Muscle layer of colon (tissue), 2 donors: ENCODE measurements around the gene VN1R5.

ENCODE experiments used
- H3K27ac ChIP-seq: one replicate; pipeline ENCODE4 v1.7.0; 2013; ENCODE audit warnings: low read depth, mild to moderate bottlenecking, low read length, moderate library complexity
- H3K27me3 ChIP-seq, 2 donors: one replicate each; pipeline ENCODE4 v1.7.0; 2013; ENCODE audit warnings: low read length in 2 of 2, mild to moderate bottlenecking in 2 of 2; ENCODE audit not compliant: insufficient read depth in 2 of 2, control insufficient read depth in 1 of 2
- H3K36me3 ChIP-seq: one replicate; pipeline ENCODE4 v1.7.0; 2013; ENCODE audit warnings: mild to moderate bottlenecking, low read length; ENCODE audit not compliant: insufficient read depth
- H3K4me1 ChIP-seq: one replicate; pipeline ENCODE4 v1.7.0; 2013; ENCODE audit warnings: mild to moderate bottlenecking, low read length; ENCODE audit not compliant: insufficient read depth
- H3K4me3 ChIP-seq, 2 donors: one replicate each; pipeline ENCODE4 v1.7.0; 2013; ENCODE audit warnings: low read length in 2 of 2, low read depth in 1 of 2, mild to moderate bottlenecking in 1 of 2, moderate library complexity in 1 of 2
- H3K9ac ChIP-seq: one replicate; pipeline ENCODE4 v1.7.0; 2013; ENCODE audit warnings: low read length
- H3K9me3 ChIP-seq: one replicate; pipeline ENCODE4 v1.7.0; 2013; ENCODE audit warnings: mild to moderate bottlenecking, low read length
- donor health status: abdominal sarcoma.
- donor health status: Adenocarcinoma of cecum.

VN1R5 gene

GRCh38 chr1:247294282-247294681, 38.4 kb downstream of the VN1R5 start:
- H3K4me3 ChIP-seq: no peak overlapping the region
- H3K9me3 ChIP-seq: no peaks in the 10 kb centered on the region
- no peaks in the 10 kb centered on the region for H3K27me3 ChIP-seq
- no peaks in the 10 kb centered on the region for H3K4me1 ChIP-seq
- H3K9ac ChIP-seq: no peak overlapping the region
- no peaks in the 10 kb centered on the region for H3K36me3 ChIP-seq
- no peak overlapping the region for H3K27ac ChIP-seq

- no peaks in the 10 kb centered on the region for H3K27me3 ChIP-seq
- no peak overlapping the region for H3K4me3 ChIP-seq
- no peak overlapping the region for H3K27ac ChIP-seq
- no peaks in the 10 kb centered on the region for H3K9me3 ChIP-seq
- peaks cover 8% of the 10 kb centered on the region for H3K36me3 ChIP-seq
- H3K4me1 ChIP-seq: no peaks in the 10 kb centered on the region
- no peak overlapping the region for H3K9ac ChIP-seq
Observed at GRCh38 chr1:247295274-247295684, 39.4 kb downstream of the VN1R5 start.

GRCh38 chr1:247295746-247296145, 39.9 kb downstream of the VN1R5 start:
- Histone ChIP-seq H3K27ac (no peak overlapping the region), H3K27me3 (no peaks in the 10 kb centered on the region), H3K9me3 (no peaks in the 10 kb centered on the region), H3K36me3 (peaks cover 11% of the 10 kb centered on the region), H3K4me1 (no peaks in the 10 kb centered on the region), H3K4me3 (no peak overlapping the region), H3K9ac (no peak overlapping the region)

DNA sequence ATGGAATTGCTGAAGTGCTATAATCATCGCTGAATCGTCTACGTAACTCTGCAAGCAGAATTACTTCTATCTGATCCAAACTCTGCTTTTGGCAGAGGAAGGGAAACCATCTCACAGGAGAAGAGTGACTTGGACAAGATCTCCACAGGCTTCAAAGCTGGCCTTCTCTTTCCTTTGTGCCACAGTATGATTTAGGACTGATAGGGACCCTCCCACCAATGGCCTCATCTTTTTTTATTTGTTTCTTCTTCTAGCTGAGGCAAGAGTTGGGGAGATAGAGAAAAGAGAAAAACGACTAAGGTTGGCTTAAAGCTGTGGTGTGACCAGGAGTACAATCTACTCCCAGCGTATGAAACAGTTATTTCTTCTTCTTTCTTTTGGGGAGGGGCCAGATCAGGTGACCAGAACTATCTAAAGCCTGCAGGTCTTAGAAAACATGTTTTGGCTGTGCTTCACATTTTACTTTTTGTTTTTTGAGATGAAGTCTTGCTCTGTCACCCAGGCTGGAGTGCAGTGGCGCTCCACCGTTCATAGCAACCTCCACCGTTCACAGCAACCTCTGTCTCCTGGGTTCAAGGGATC, 40.8 kb downstream of the VN1R5 start:
- Histone ChIP-seq H3K4me1 (no peaks in the 10 kb centered on the region), H3K4me3 (no peak overlapping the region), H3K36me3 (peaks cover 14% of the 10 kb centered on the region), H3K9me3 (no peaks in the 10 kb centered on the region), H3K27me3 (no peaks in the 10 kb centered on the region), H3K27ac (no peak overlapping the region), H3K9ac (no peak overlapping the region)

DNA sequence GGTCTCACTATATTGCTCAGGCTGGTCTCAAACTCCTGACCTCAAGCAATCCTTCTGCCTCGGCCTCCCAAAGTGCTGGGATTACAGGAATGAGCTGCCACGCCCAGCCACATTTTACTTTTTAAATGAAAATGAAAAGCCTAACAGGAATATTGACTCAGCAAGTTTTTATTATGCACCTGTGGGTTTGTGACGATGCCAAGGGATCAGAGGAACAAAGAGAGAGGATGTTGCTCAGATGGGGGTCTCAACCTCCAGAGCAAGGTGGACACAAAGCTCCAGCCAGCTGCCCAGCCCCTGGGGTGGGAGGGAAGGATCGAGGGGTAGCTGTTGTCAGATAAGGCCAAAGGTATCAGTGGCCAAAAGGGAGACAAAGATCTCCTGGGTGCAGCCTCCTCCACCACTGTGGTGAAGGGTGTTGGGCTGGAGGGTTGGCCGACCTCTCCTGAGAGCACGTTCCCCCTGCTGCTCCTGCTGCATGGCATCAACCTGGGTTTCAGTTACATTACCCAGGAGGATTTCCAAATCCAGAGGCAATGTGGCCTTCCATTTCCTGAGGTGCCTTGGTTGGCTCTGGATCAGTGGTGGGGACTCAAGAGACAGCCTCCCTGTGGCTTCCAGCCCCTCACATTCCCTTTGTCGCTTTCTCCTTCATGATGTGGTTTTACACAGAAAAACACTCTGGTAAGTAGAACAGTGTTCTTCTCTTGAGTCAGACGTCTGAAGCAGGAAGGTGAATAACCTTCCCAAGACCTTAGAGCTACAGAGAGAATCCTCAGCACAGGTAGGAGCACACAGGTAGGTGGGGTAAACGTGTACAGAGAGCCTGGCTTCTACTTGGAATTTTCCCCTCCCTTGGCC, 41.6 kb downstream of the VN1R5 start:
- Histone ChIP-seq H3K9me3 (no peaks in the 10 kb centered on the region), H3K4me1 (no peaks in the 10 kb centered on the region), H3K36me3 (peaks cover 22% of the 10 kb centered on the region), H3K9ac (no peak overlapping the region), H3K27ac (no peak overlapping the region), H3K4me3 (no peak overlapping the region), H3K27me3 (no peaks in the 10 kb centered on the region)

- Histone ChIP-seq H3K27ac (no peak overlapping the region), H3K9me3 (no peaks in the 10 kb centered on the region), H3K4me3 (no peak overlapping the region), H3K9ac (no peak overlapping the region), H3K4me1 (no peaks in the 10 kb centered on the region), H3K27me3 (no peaks in the 10 kb centered on the region), H3K36me3 (peaks cover 25% of the 10 kb centered on the region)
Observed at GRCh38 chr1:247298124-247298481, 42.2 kb downstream of the VN1R5 start.

GRCh38 chr1:247298701-247299100, 42.8 kb downstream of the VN1R5 start:
- Histone ChIP-seq H3K4me1 (no peaks in the 10 kb centered on the region), H3K27ac (no peak overlapping the region), H3K36me3 (peaks cover 27% of the 10 kb centered on the region)

DNA sequence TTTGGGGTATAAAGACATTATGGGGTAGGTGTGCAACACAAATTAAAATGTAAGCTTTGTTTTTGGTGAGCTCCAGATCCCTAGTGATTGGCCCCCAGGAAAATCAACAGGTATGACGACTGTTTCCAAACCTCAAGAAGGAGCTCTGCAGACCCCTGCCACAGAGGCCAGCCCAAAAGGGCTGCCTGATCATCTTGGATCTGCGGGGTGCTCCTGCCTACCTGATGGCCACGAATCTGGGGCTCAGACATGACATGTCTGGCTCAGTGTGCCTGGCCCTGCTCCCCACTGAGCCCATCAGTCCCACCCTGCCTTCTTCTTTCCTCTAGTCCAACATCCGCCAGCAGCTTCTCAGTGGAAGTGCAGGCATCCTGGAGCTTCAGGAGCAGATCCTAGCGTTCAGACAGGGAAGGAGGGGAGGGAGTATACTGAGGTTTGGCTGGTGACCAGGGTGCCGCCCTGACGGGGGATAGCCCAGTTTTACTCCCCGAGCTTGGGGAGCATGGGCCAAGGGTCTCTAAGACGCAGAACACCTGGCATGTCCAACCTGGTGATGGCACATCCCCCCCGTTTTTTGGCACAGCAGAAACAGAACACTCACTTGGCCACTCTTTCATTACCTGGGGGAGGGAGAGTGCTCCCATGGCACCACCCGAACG, 44.0 kb downstream of the VN1R5 start:
- Histone ChIP-seq H3K36me3 (peaks cover 33% of the 10 kb centered on the region), H3K27ac (no peak overlapping the region)

More at GRCh38 chr1:247298701-247299100, 42.8 kb downstream of the VN1R5 start:
- H3K27me3 ChIP-seq: no peaks in the 10 kb centered on the region
- no peaks in the 10 kb centered on the region for H3K9me3 ChIP-seq
- no peak overlapping the region for H3K4me3 ChIP-seq
- H3K9ac ChIP-seq: no peak overlapping the region

DNA sequence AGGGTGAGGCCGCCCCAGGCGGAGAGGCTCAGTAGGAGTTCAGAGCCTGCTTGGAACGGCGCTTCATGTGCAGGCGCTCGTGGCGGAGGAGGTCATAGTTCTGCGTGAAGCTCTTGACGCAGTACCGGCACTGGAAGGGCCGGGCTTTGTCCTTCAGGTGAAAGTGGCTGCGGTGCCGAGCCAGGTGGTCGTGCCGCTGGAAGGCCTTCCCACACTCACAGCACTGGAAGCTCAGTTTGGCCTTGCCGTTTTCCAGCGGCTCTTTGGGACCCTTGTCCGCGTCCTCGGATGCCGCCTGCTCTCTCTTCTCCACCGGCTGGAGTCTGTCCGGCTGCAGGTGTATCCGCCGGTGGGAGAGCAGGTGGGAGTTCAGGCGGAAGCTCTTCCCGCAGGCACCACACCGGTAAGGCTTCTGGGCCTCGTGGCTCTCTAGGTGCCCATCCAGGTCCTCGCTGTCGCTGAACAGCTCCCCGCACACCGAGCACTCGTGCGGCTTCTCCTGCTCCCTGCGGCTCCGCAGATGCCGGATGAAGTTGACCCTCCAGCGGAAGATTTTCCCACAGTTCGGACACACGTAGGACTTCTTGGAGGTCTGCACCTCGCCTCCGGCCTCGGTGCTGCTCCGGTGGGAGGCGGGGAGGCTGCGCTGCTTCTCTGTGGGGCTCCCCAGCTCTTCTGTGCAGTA, 44.8 kb downstream of the VN1R5 start:
- Histone ChIP-seq H3K4me3 (no peak overlapping the region), H3K9ac (no peak overlapping the region), H3K9me3 (no peaks in the 10 kb centered on the region), H3K36me3 (peaks cover 37% of the 10 kb centered on the region), H3K27ac (no peak overlapping the region), H3K27me3 (no peaks in the 10 kb centered on the region), H3K4me1 (no peaks in the 10 kb centered on the region)

More for the DNA sequence above, 44.0 kb downstream of the VN1R5 start:
- H3K27me3 ChIP-seq: no peaks in the 10 kb centered on the region
- no peak overlapping the region for H3K4me3 ChIP-seq
- H3K9ac ChIP-seq: no peak overlapping the region
- H3K4me1 ChIP-seq: no peaks in the 10 kb centered on the region
- H3K9me3 ChIP-seq: no peaks in the 10 kb centered on the region

GRCh38 chr1:247301176-247301540, 45.3 kb downstream of the VN1R5 start:
- Histone ChIP-seq H3K27me3 (no peaks in the 10 kb centered on the region), H3K4me1 (no peaks in the 10 kb centered on the region), H3K36me3 (peaks cover 37% of the 10 kb centered on the region), H3K9ac (no peak overlapping the region), H3K4me3 (no peak overlapping the region), H3K27ac (no peak overlapping the region), H3K9me3 (no peaks in the 10 kb centered on the region)

DNA sequence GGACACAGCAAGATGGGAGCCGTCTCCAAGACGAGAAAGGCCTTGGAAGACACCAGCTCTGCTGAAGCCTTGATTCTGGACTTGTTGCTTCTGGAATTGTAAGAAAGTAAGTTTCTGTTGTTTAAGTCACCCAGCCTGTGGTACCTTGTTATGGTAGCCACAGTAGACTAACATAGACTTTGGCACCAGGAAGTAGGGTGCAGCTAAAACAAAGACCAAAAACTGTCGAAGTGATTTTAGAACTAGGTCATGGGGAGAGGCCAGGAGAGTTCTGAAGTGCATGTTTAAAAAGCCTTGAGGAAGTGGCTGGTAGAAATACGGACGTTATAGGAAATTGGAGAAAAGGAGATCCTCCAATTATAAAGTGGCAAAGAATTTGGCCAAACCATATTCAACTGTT, 47.3 kb downstream of the VN1R5 start:
- H3K4me3 ChIP-seq: no peak overlapping the region
- H3K4me1 ChIP-seq: no peaks in the 10 kb centered on the region
- H3K9me3 ChIP-seq: no peaks in the 10 kb centered on the region
- peaks cover 49% of the 10 kb centered on the region for H3K36me3 ChIP-seq
- H3K27me3 ChIP-seq: no peaks in the 10 kb centered on the region
- no peak overlapping the region for H3K9ac ChIP-seq
- no peak overlapping the region for H3K27ac ChIP-seq
